Measurements from ENCODE around the gene SHF. TPM values are rescaled to one million over a fixed set of nuclear protein-coding genes. Genes with fewer than 3 reads are reported as not detected.

SHF gene
- total and polyA plus RNA-seq, 2 of the 4 experiments (the other 2 are of a cell fraction), result 1.8 to 3.5 TPM

DNA sequence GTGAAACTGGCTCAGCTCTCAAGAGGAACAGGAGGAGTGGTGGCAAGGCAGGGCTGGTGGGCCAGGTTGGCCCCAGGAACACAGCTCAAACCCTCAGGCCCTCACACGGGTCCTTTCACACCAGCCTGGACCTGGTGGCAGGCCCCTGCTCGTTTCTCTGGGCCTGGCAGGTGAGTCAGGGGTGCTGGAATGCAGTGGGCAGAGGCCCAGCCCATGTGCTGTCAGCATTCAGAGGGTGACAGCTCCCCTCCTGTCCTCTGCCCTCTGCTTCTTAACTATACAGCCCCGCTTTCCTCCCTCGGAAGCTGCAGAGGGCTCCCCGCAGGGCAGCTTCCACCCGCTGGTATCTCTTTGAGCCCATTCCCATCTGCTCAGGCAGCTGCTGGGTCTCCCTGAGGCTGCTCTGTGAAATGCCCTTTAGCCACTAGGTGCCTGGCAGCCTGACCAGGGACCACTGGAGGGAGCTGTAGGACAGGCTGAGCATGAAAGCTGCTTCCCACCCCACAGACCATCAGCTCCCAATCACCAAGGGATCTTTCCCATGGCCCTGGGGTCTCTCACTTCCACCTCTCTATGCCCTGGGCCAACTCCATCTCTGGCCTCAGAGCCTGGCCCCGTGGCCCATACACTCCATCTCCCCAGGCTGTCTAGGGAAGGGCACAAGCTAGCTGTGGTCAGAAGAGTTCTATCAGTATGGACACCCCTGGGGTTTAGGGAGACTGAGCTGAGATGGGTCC lies 24.8 kb downstream of the SHF start (continued):
- peak; percentile 98 for TF ChIP-seq CTCF (conservative IDR thresholded peaks at IDR 0.05; ENCODE audit: low read depth, low read length)
- TF ChIP-seq POLR2A (IDR thresholded peaks at IDR 0.05; ENCODE audit: low read depth, low read length), result peak; percentile 64; the same call in 1 of the 2 replicates

- WGBS, 2 experiments (ENCODE audit: extremely low coverage in 2 of 2, insufficient read length in 1 of 2), result 93% methylated on average over 10 of the region's 14 CpGs; no CpG with 5 or more reads in 1 of the 2 experiments
Measured at GRCh38 chr15:45161666-45162065, 26.1 kb downstream of the SHF start.

More at GRCh38 chr15:45161666-45162065, 26.1 kb downstream of the SHF start:
- no peak overlapping the region for H4K8ac ChIP-seq (ENCODE audit: low read depth in 2 of 2, low read length in 2 of 2)
- H2AFZ ChIP-seq (replicated peaks; ENCODE audit: low read length, poor library complexity), result no peak overlapping the region
- H3K27me3 ChIP-seq (ENCODE audit: control insufficient read depth, insufficient read depth, low read length), result no peaks in the 10 kb centered on the region
- H3K4ac ChIP-seq (ENCODE audit: low read depth, low read length), result no peak overlapping the region
- peaks cover 5 to 20% of the 10 kb centered on the region in 2 experiments for H3K79me1 ChIP-seq (ENCODE audit: low read depth in 1 of 2, low read length in 2 of 2)
- no peak overlapping the region for H4K5ac ChIP-seq (ENCODE audit: low read depth, low read length)
- TF ChIP-seq, protein P1, sequence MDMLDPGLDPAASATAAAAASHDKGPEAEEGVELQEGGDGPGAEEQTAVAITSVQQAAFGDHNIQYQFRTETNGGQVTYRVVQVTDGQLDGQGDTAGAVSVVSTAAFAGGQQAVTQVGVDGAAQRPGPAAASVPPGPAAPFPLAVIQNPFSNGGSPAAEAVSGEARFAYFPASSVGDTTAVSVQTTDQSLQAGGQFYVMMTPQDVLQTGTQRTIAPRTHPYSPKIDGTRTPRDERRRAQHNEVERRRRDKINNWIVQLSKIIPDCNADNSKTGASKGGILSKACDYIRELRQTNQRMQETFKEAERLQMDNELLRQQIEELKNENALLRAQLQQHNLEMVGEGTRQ (IDR thresholded peaks at IDR 0.05; ENCODE audit: low read depth, low read length), result no peak
- TF ChIP-seq MAZ (IDR thresholded peaks at IDR 0.05; ENCODE audit: borderline replicate concordance, low read depth, low read length) (no peak), CTCF (conservative IDR thresholded peaks at IDR 0.05; ENCODE audit: low read depth, low read length) (no peak), SMC3 (IDR thresholded peaks at IDR 0.05; ENCODE audit: low read depth, low read length) (no peak)
- DNase-seq, result no peak
- no peaks in the 10 kb centered on the region for H3K36me3 ChIP-seq (ENCODE audit: control insufficient read depth, insufficient read depth, low read length)
- peaks cover 16% of the 10 kb centered on the region for H3K4me1 ChIP-seq (ENCODE audit: control insufficient read depth, insufficient read depth, low read length)
- POLR2A ChIA-PET (ENCODE audit: unreplicated experiment), result no interaction called here
- peaks cover 12% of the 10 kb centered on the region for H3K9me1 ChIP-seq (ENCODE audit: insufficient read depth, low read length)
- H2BK5ac ChIP-seq (ENCODE audit: low read depth, low read length, poor library complexity, severe bottlenecking), result no peak overlapping the region
- BruUV-seq (replicated peaks), result no TSS peak
- no peak overlapping the region for H3K56ac ChIP-seq (ENCODE audit: extremely low read depth, insufficient read depth, low read length)
- H3K18ac ChIP-seq (ENCODE audit: low read depth, low read length), result no peak overlapping the region
- H3K27ac ChIP-seq (ENCODE audit: insufficient read depth, low read length), result no peak overlapping the region
- no peak overlapping the region for H3K23ac ChIP-seq (ENCODE audit: low read depth, low read length)
- no peaks in the 10 kb centered on the region for H4K20me1 ChIP-seq (ENCODE audit: insufficient read depth, low read length)
- no peak overlapping the region for H2AK5ac ChIP-seq (ENCODE audit: low read depth, low read length)
- no peak overlapping the region; the same call in 2 of the 3 replicates for H2BK15ac ChIP-seq (ENCODE audit: low read depth, low read length)
- H2AK9ac ChIP-seq (replicated peaks; ENCODE audit: low read depth, low read length, poor library complexity), result no peak overlapping the region
- no peak overlapping the region for H3K14ac ChIP-seq (replicated peaks; ENCODE audit: low read depth, low read length)
- dilution Hi-C loops (cut with HindIII; ENCODE audit: low sequenced_read_pairs, unreplicated experiment), result no loop called here
- in situ Hi-C loops (cut with MboI; ENCODE audit: low sequenced_read_pairs), result loop anchor here (5.0 kb wide), 1 partner anchor 241 kb away; a partner anchor contains a TSS
- H2BK20ac ChIP-seq (ENCODE audit: low read depth, low read length), result no peak overlapping the region
- intact Hi-C loops (cut with micrococcal nuclease), result no loop called here
- no peak overlapping the region for H2BK120ac ChIP-seq (ENCODE audit: low read depth, low read length)
- H3K9ac ChIP-seq (ENCODE audit: low read depth, low read length), result no peak overlapping the region
- no peaks in the 10 kb centered on the region for H3K9me3 ChIP-seq (ENCODE audit: control insufficient read depth, insufficient read depth, low read length)
- no peak overlapping the region for H4K91ac ChIP-seq (ENCODE audit: insufficient read depth, low read depth, low read length)
- H3K4me3 ChIP-seq (ENCODE audit: insufficient read depth, low read depth, low read length), result no peak overlapping the region
- CTCF ChIA-PET, result interaction anchor here (2.0 to 3.2 kb wide), 2 partner anchors 44 to 239 kb away, joined by 8 to 27 read pairs; a partner anchor contains a TSS
- no peak overlapping the region for H3K4me2 ChIP-seq (ENCODE audit: low read depth, low read length)
- ATAC-seq (ENCODE audit: low read depth), result no peak
